GM12878 (cell line): Measurements from ENCODE around the gene ZC3H12D. TPM values are rescaled to one million over a fixed set of nuclear protein-coding genes. Genes with fewer than 3 reads are reported as not detected.

Source experiments
- ATAC-seq: fragments of 200-7000 bp; cut with Tn5 transposase; 3 replicates; pipeline ENCODE4 v1.9.1; 2020; ENCODE audit warnings: mild to moderate bottlenecking, moderate library complexity
- BruUV-seq: library from RNA; stranded (reverse); fragments of 400-500 nt; replicated peaks from 2 replicates; lab custom pipeline; 2021; lab: Mats Ljungman, UMichigan
- CTCF ChIA-PET: fragments of 300-600 bp; sonication (Branson Sonifier 250); formaldehyde crosslinking; extraction: SDS; loops from one replicate; lab custom pipeline; 2021; ENCODE audit warnings: inconsistent platforms; lab: Yijun Ruan, JAX
- POLR2A ChIA-PET: fragments of 350-600 bp; formaldehyde crosslinking; extraction: SDS; loops from one replicate; lab custom pipeline; 2021; ENCODE audit warnings: inconsistent platforms; lab: Charles Lee
- RAD21 ChIA-PET: fragments of 300-600 bp; sonication (Branson Sonifier 250); formaldehyde crosslinking; loops from one replicate; lab custom pipeline; 2023; ENCODE audit warnings: antibody characterized with exemption; ENCODE audit not compliant: unreplicated experiment; lab: Charles Lee
- SMC1A ChIA-PET: fragments of 300-600 bp; sonication (Branson Sonifier 250); formaldehyde crosslinking; loops from one replicate; lab custom pipeline; 2023; ENCODE audit not compliant: unreplicated experiment, uncharacterized antibody; lab: Charles Lee
- DNase-seq: peaks from one replicate; pipeline ENCODE4 v3.0.0-alpha.2; 2011; ENCODE audit warnings: low read depth, low spot score
- FAIRE-seq: peaks from 3 replicates; lab custom pipeline; 2011; peaks lifted over from hg19 to GRCh38; lab: Jason Lieb, UNC
- H2AFZ ChIP-seq: 2 replicates; pipeline ENCODE4 v1.6.0; 2011; ENCODE audit warnings: low read depth, low read length, control low read depth; ENCODE audit not compliant: control insufficient read depth
- H3K27ac ChIP-seq: 2 replicates; pipeline ENCODE4 v1.5.1; 2011; ENCODE audit warnings: control low read depth; ENCODE audit not compliant: control insufficient read depth, insufficient read depth
- H3K27me3 ChIP-seq, 2 experiments: replicated peaks in 1 of 2; 2 replicates each; pipeline versions ENCODE4 v1.6.0 to v1.6.1; 2011; ENCODE audit warnings: low read length in 1 of 2; ENCODE audit not compliant: control insufficient read depth in 2 of 2, insufficient read depth in 2 of 2
- H3K36me3 ChIP-seq, 2 experiments: 2 replicates each; pipeline ENCODE4 v1.5.1; 2011; ENCODE audit warnings: low read length in 1 of 2; ENCODE audit not compliant: control insufficient read depth in 2 of 2, insufficient read depth in 2 of 2
- H3K4me1 ChIP-seq: 2 replicates; pipeline ENCODE4 v1.6.1; 2011; ENCODE audit warnings: mild to moderate bottlenecking, low read length, moderate library complexity, mixed read lengths; ENCODE audit not compliant: control insufficient read depth, insufficient read depth
- H3K4me2 ChIP-seq: 2 replicates; pipeline ENCODE4 v1.6.0; 2011; ENCODE audit warnings: control low read depth; ENCODE audit not compliant: control insufficient read depth, insufficient read depth
- H3K4me3 ChIP-seq: fragments of 200-600 bp; sonication (generic); 2 replicates; pipeline ENCODE4 v1.5.1; 2016
- H3K79me2 ChIP-seq: 2 replicates; pipeline ENCODE4 v1.6.0; 2011; ENCODE audit warnings: low read length; ENCODE audit not compliant: control insufficient read depth, insufficient read depth
- H3K9ac ChIP-seq: 2 replicates; pipeline ENCODE4 v1.8.0; 2011; ENCODE audit warnings: low read length, control low read depth, mixed read lengths; ENCODE audit not compliant: control insufficient read depth, insufficient read depth
- H3K9me3 ChIP-seq: replicated peaks from 3 replicates; pipeline ENCODE4 v1.5.1; 2011; ENCODE audit warnings: mild to moderate bottlenecking, low read length; ENCODE audit not compliant: control insufficient read depth, insufficient read depth
- H4K20me1 ChIP-seq: 2 replicates; pipeline ENCODE4 v1.6.0; 2011; ENCODE audit not compliant: control insufficient read depth, insufficient read depth
- BHLHE40 ChIP-seq, 2 experiments: fragments of 450-650 bp in 1 of 2; IDR thresholded peaks; 2 replicates each; pipeline ENCODE4 v1.6.1; 2011 to 2017; ENCODE audit warnings: low read depth in 2 of 2, borderline replicate concordance in 1 of 2, improper control_type of control experiment in 1 of 2, low read length in 1 of 2, mild to moderate bottlenecking in 1 of 2
- BRCA1 ChIP-seq: IDR thresholded peaks from 2 replicates; pipeline ENCODE4 v1.6.1; 2011; ENCODE audit warnings: low read depth, low read length, improper control_type of control experiment
- CREM ChIP-seq: IDR thresholded peaks from 2 replicates; pipeline ENCODE4 v1.6.1; 2014; ENCODE audit warnings: antibody characterized with exemption, low read depth
- CUX1 ChIP-seq: IDR thresholded peaks from 2 replicates; pipeline ENCODE4 v1.6.1; 2012; ENCODE audit warnings: improper control_type of control experiment, low read depth, low read length; ENCODE audit not compliant: insufficient replicate concordance
- DPF2 ChIP-seq: fragments of 450-650 bp; IDR thresholded peaks from 2 replicates; pipeline ENCODE4 v1.6.1; 2017; ENCODE audit warnings: mild to moderate bottlenecking
- EED ChIP-seq: sonication (generic); IDR thresholded peaks from 2 replicates; pipeline ENCODE4 v1.6.1; 2016; ENCODE audit warnings: antibody characterized with exemption, low read depth
- HDAC6 ChIP-seq: fragments of 200-600 bp; sonication (generic); IDR thresholded peaks from one replicate; pipeline ENCODE4 v1.8.0; 2017; ENCODE audit warnings: antibody characterized with exemption; ENCODE audit not compliant: unreplicated experiment
- MEF2B ChIP-seq: fragments of 450-650 bp; IDR thresholded peaks from 2 replicates; pipeline ENCODE4 v1.6.1; 2018; ENCODE audit warnings: mild to moderate bottlenecking, moderate library complexity; ENCODE audit not compliant: partially characterized antibody, poor library complexity, severe bottlenecking
- SIN3A ChIP-seq: IDR thresholded peaks from 2 replicates; pipeline ENCODE4 v1.6.1; 2012; ENCODE audit warnings: low read depth, low read length, improper control_type of control experiment
- SREBF1 ChIP-seq: IDR thresholded peaks from 2 replicates; pipeline ENCODE4 v1.6.1; 2012; ENCODE audit warnings: mild to moderate bottlenecking, low read length
- STAT3 ChIP-seq: IDR thresholded peaks from 2 replicates; pipeline ENCODE4 v1.6.1; 2011; ENCODE audit warnings: low read depth, low read length, improper control_type of control experiment
- ZBTB33 ChIP-seq: fragments of 450-650 bp; IDR thresholded peaks from 2 replicates; pipeline ENCODE4 v1.6.1; 2017; ENCODE audit warnings: mild to moderate bottlenecking
- ZNF217 ChIP-seq: fragments of 450-650 bp; IDR thresholded peaks from 2 replicates; pipeline ENCODE4 v1.6.1; 2017; ENCODE audit warnings: antibody characterized with exemption, mild to moderate bottlenecking
- WGBS: methylation state at CpG from one replicate; pipeline ENCODE4 v1.1.6; 2016; ENCODE audit warnings: low lambda C conversion rate; ENCODE audit not compliant: insufficient replicate concordance, insufficient coverage; ENCODE audit errors: missing lambda C conversion rate; 5-methylcytosine and 5-hydroxymethylcytosine counted together
- in situ Hi-C: fragments of 300-500 bp; cut with MboI; formaldehyde crosslinking; loops from 9 replicates; pipeline ENCODE4 v1.14.3; 2018; ENCODE audit warnings: mixed read lengths
- intact Hi-C: fragments of 100-400 bp; cut with micrococcal nuclease; formaldehyde crosslinking; loops from one replicate; pipeline ENCODE4 v1.14.2; 2022; ENCODE audit not compliant: unreplicated experiment
- polyA plus RNA-seq, 11 experiments: library from polyadenylated mRNA; depleted of rRNA in 4 of 11; unstranded in 6 of 11; stranded (reverse) in 5 of 11; fragments of >200 nt; fragmentation: Nextera tagmentation in 4 of 11; fragmentation: Illumina TruSeq in 1 of 11; extraction: Ambion mirVana in 4 of 11; extraction: Trizol in 1 of 11; gene quantifications; 1 replicate in 1 of 11; 2 replicates in 10 of 11; pipeline versions ENCODE4 v1.2.1 to v1.2.3, GENCODE V29; 2011 to 2016; ENCODE audit warnings: inconsistent platforms in 2 of 11, missing spikeins in 2 of 11, low read depth in 1 of 11
- total RNA-seq, 4 experiments: library from RNA; depleted of rRNA in 3 of 4; stranded (reverse); fragments of >200 nt in 3 of 4; fragmentation: Illumina TruSeq in 1 of 4; extraction: Trizol in 1 of 4; gene quantifications; 2 replicates each; pipeline versions ENCODE4 v1.2.1 to v1.2.3, GENCODE V29; 2013 to 2021

ZC3H12D gene
- total and polyA plus RNA-seq, 10 of the 15 experiments (the other 5 are each of a cell fraction or from before 2014, with no cell fraction given): 1.4 to 29.7 (median 8.8) TPM

GRCh38 chr6:149500096-149500495, 15.3 kb upstream of the ZC3H12D start:
- WGBS: 86% methylated on average over 1 of the region's 1 CpG
- H3K4me2 ChIP-seq: no peak overlapping the region
- no peak overlapping the region for H3K27ac ChIP-seq
- H3K79me2 ChIP-seq: no peaks in the 10 kb centered on the region
- H2AFZ ChIP-seq: no peak overlapping the region
- ChIA-PET RAD21 (interaction anchor here (0.7 kb wide), 1 partner anchor 160 kb away, joined by 4 read pairs; no protein-coding TSS in a partner anchor), CTCF (interaction anchor here (1.1 to 1.5 kb wide), 2 partner anchors 10 to 11 kb away, joined by 3 to 4 read pairs; no protein-coding TSS in a partner anchor), POLR2A (interaction anchor here (0.6 kb wide), 1 partner anchor 39 kb away, joined by 8 read pairs; no protein-coding TSS in a partner anchor), SMC1A (interaction anchor here (0.6 to 1.4 kb wide), 2 partner anchors 16 to 151 kb away, joined by 3 read pairs; no protein-coding TSS in a partner anchor)
- DNase-seq (no peak), FAIRE-seq (no peak), ATAC-seq (no peak)
- intact Hi-C loops: no loop called here
- no peaks in the 10 kb centered on the region for H3K27me3 ChIP-seq
- BruUV-seq: no TSS peak
- H3K9ac ChIP-seq: no peak overlapping the region
- no peaks in the 10 kb centered on the region for H3K36me3 ChIP-seq
- in situ Hi-C loops: no loop called here
- H3K4me1 ChIP-seq: peaks cover 22% of the 10 kb centered on the region
- no peaks in the 10 kb centered on the region for H4K20me1 ChIP-seq
- TF ChIP-seq BHLHE40 (IDR thresholded peaks at IDR 0.05; ENCODE audit: borderline replicate concordance in 1 of 2, low read depth in 2 of 2, low read length in 1 of 2) (no peak), ZNF217 (no peak), DPF2 (no peak), CUX1 (no peak), MEF2B (no peak), ZBTB33 (no peak), EED (no peak), BRCA1 (no peak), STAT3 (no peak), SIN3A (no peak), CREM (no peak), SREBF1 (no peak), HDAC6 (no peak)
- H3K9me3 ChIP-seq: no peaks in the 10 kb centered on the region
- no peak overlapping the region for H3K4me3 ChIP-seq
